SK-N-SH (cell line): ENCODE data around the gene MCUB. TPM values are rescaled to one million over a fixed set of nuclear protein-coding genes. Genes with fewer than 3 reads are reported as not detected.

ENCODE experiments used
- CTCF ChIA-PET: fragments of 300-600, 350-600 bp; formaldehyde crosslinking; extraction: SDS; loops from one replicate; lab custom pipeline; 2021; lab: Yijun Ruan, JAX
- POLR2A ChIA-PET: fragments of 350-600 bp; sonication (Branson Sonifier 250); formaldehyde crosslinking; extraction: SDS; loops from one replicate; lab custom pipeline; 2020; ENCODE audit warnings: antibody characterized with exemption, inconsistent platforms; lab: Yijun Ruan, JAX
- DNase-seq: peaks from one replicate; pipeline ENCODE4 v3.0.0; 2012
- H2AFZ ChIP-seq: fragments of 200-600 bp; sonication (generic); 2 replicates; pipeline ENCODE4 v1.8.1; 2016; ENCODE audit warnings: antibody characterized with exemption, mild to moderate bottlenecking, low read depth
- H3F3A ChIP-seq: fragments of 200-600 bp; sonication (generic); replicated peaks from 2 replicates; pipeline ENCODE3; 2016; ENCODE audit warnings: antibody characterized with exemption, mild to moderate bottlenecking; ENCODE audit not compliant: insufficient read depth
- H3K27ac ChIP-seq, 2 experiments: fragments of 200-500 bp in 1 of 2; fragments of 200-600 bp in 1 of 2; sonication (Bioruptor generic) in 1 of 2; sonication (generic), shearing (Covaris generic) in 1 of 2; 2 replicates each; pipeline versions ENCODE4 v1.5.1 to v1.6.1; 2014 to 2016; ENCODE audit warnings: low read depth in 2 of 2, inconsistent platforms in 1 of 2, low read length in 1 of 2, mild to moderate bottlenecking in 1 of 2, mixed read lengths in 1 of 2
- H3K27me3 ChIP-seq: fragments of 200-600 bp; sonication (generic), shearing (Covaris generic); 2 replicates; pipeline ENCODE4 v1.6.1; 2016; ENCODE audit warnings: mixed run types; ENCODE audit not compliant: insufficient read depth
- H3K36me3 ChIP-seq, 2 experiments: fragments of 200-500 bp in 1 of 2; fragments of 200-600 bp in 1 of 2; sonication (Bioruptor generic) in 1 of 2; sonication (generic) in 1 of 2; replicated peaks in 1 of 2; 2 replicates each; pipeline versions ENCODE3 to v1.5.1; 2014 to 2016; ENCODE audit warnings: low read length in 1 of 2, mild to moderate bottlenecking in 1 of 2; ENCODE audit not compliant: insufficient read depth in 2 of 2, control insufficient read depth in 1 of 2
- H3K4me1 ChIP-seq, 2 experiments: fragments of 200-500 bp in 1 of 2; fragments of 200-600 bp in 1 of 2; sonication (Bioruptor generic) in 1 of 2; sonication (generic), shearing (Covaris generic) in 1 of 2; 2 replicates each; pipeline versions ENCODE4 v1.5.1 to v1.6.1; 2014 to 2016; ENCODE audit warnings: low read depth in 1 of 2, low read length in 1 of 2, mixed run types in 1 of 2; ENCODE audit not compliant: insufficient read depth in 2 of 2, control insufficient read depth in 1 of 2
- H3K4me2 ChIP-seq: fragments of 200-600 bp; sonication (generic), shearing (Covaris generic); 2 replicates; pipeline ENCODE4 v1.6.1; 2017; ENCODE audit warnings: mixed run types
- H3K4me3 ChIP-seq, 2 experiments: fragments of 200-500 bp in 1 of 2; fragments of 200-600 bp in 1 of 2; sonication (Bioruptor generic) in 1 of 2; sonication (generic), shearing (Covaris generic) in 1 of 2; 2 replicates each; pipeline versions ENCODE4 v1.5.1 to v1.8.1; 2014 to 2016; ENCODE audit warnings: low read depth in 2 of 2, inconsistent platforms in 1 of 2, low read length in 1 of 2, mild to moderate bottlenecking in 1 of 2, mixed read lengths in 1 of 2, moderate library complexity in 1 of 2
- H3K79me2 ChIP-seq: fragments of 200-600 bp; sonication (generic); 2 replicates; pipeline ENCODE4 v1.8.1; 2017; ENCODE audit warnings: mild to moderate bottlenecking; ENCODE audit not compliant: insufficient read depth
- H3K9ac ChIP-seq: fragments of 200-600 bp; sonication (generic); 2 replicates; pipeline ENCODE4 v1.6.1; 2017; ENCODE audit warnings: mixed run types
- H3K9me2 ChIP-seq: fragments of 200-600 bp; sonication (generic); 2 replicates; pipeline ENCODE4 v1.6.1; 2017; ENCODE audit warnings: mixed run types
- H3K9me3 ChIP-seq: fragments of 200-600 bp; sonication (generic); 2 replicates; pipeline ENCODE4 v1.6.1; 2017; ENCODE audit warnings: mixed run types, mild to moderate bottlenecking, moderate library complexity
- H4K20me1 ChIP-seq: fragments of 200-600 bp; sonication (generic); 2 replicates; pipeline ENCODE4 v1.6.1; 2017; ENCODE audit warnings: mild to moderate bottlenecking, mixed run types; ENCODE audit not compliant: insufficient read depth
- ELF1 ChIP-seq: IDR thresholded peaks from 2 replicates; pipeline ENCODE4 v1.4.0; 2012
- EP300 ChIP-seq, 2 experiments: IDR thresholded peaks; 2 replicates each; pipeline versions ENCODE4 v1.4.0 to v1.6.1; 2012; ENCODE audit warnings: borderline replicate concordance in 1 of 2, low read depth in 1 of 2, low read length in 1 of 2
- EZH2phosphoT487 ChIP-seq: fragments of 200-600 bp; sonication (generic); IDR thresholded peaks from 2 replicates; pipeline ENCODE4 v1.6.1; 2017; ENCODE audit warnings: low read depth, mixed run types, mild to moderate bottlenecking, antibody characterized with exemption, moderate library complexity, borderline replicate concordance
- FOXJ3 ChIP-seq: sonication (generic); formaldehyde crosslinking; IDR thresholded peaks from 2 replicates; pipeline ENCODE4 v1.5.1; 2020; ENCODE audit warnings: mild to moderate bottlenecking, missing genetic modification reagents
- FOXM1 ChIP-seq: IDR thresholded peaks from 2 replicates; pipeline ENCODE4 v1.4.0; 2012; ENCODE audit warnings: low read depth, mild to moderate bottlenecking
- GABPA ChIP-seq: IDR thresholded peaks from 2 replicates; pipeline ENCODE4 v1.4.0; 2012; ENCODE audit warnings: low read depth, mild to moderate bottlenecking
- GATA2 ChIP-seq: sonication (generic); formaldehyde crosslinking; IDR thresholded peaks from 2 replicates; pipeline ENCODE4 v1.5.0; 2020; ENCODE audit warnings: mild to moderate bottlenecking, missing genetic modification reagents
- IRF3 ChIP-seq: fragments of 150-350 bp; IDR thresholded peaks from 2 replicates; pipeline ENCODE4 v1.6.1; 2016; ENCODE audit warnings: mild to moderate bottlenecking, low read depth, low read length
- JUND ChIP-seq: IDR thresholded peaks from 2 replicates; pipeline ENCODE4 v1.4.0; 2012
- MAX ChIP-seq: IDR thresholded peaks from 2 replicates; pipeline ENCODE4 v1.4.0; 2012; ENCODE audit warnings: low read depth
- MEF2A ChIP-seq: IDR thresholded peaks from 2 replicates; pipeline ENCODE4 v1.4.0; 2012; ENCODE audit warnings: low read depth, borderline replicate concordance
- MXI1 ChIP-seq: IDR thresholded peaks from 2 replicates; pipeline ENCODE4 v1.6.1; 2012; ENCODE audit warnings: mild to moderate bottlenecking, low read depth, low read length, improper control_type of control experiment
- NRF1 ChIP-seq: IDR thresholded peaks from 2 replicates; pipeline ENCODE4 v1.6.1; 2012; ENCODE audit warnings: low read depth, mild to moderate bottlenecking, low read length
- PBX3 ChIP-seq: IDR thresholded peaks from 2 replicates; pipeline ENCODE4; 2012
- RAD21 ChIP-seq: IDR thresholded peaks from 2 replicates; pipeline ENCODE4 v1.6.1; 2012; ENCODE audit warnings: mild to moderate bottlenecking, low read length
- RFX5 ChIP-seq: IDR thresholded peaks from 2 replicates; pipeline ENCODE4 v1.6.1; 2012; ENCODE audit warnings: mild to moderate bottlenecking, improper control_type of control experiment, low read length
- RXRA ChIP-seq: IDR thresholded peaks from 2 replicates; pipeline ENCODE4 v1.4.0; 2012; ENCODE audit warnings: low read depth, mild to moderate bottlenecking, borderline replicate concordance
- YY1 ChIP-seq: IDR thresholded peaks from 2 replicates; pipeline ENCODE4 v1.4.0; 2012; ENCODE audit warnings: low read depth, mild to moderate bottlenecking
- ZBTB33 ChIP-seq: IDR thresholded peaks from 2 replicates; pipeline ENCODE4 v1.4.0; 2012; ENCODE audit warnings: low read depth, borderline replicate concordance
- WGBS: methylation state at CpG from one replicate; pipeline ENCODE4 v1.1.6; 2017; ENCODE audit warnings: low lambda C conversion rate; 5-methylcytosine and 5-hydroxymethylcytosine counted together
- polyA plus RNA-seq, 3 experiments: library from polyadenylated mRNA; depleted of rRNA; stranded (reverse); fragments of >200 nt; gene quantifications; 2 replicates each; pipeline ENCODE4 v1.2.3, GENCODE V29; 2012
- TF ChIP-seq, protein P1 (sequence below): fragments of 200-600 bp; sonication (generic); IDR thresholded peaks from 2 replicates; pipeline ENCODE4 v1.6.1; 2017; ENCODE audit warnings: antibody characterized with exemption, mild to moderate bottlenecking, moderate library complexity
- TF ChIP-seq, protein P2 (sequence below): IDR thresholded peaks from 2 replicates; pipeline ENCODE4 v1.4.0; 2012; ENCODE audit warnings: low read depth, borderline replicate concordance

The MCUB gene
- polyA plus RNA-seq, 1 of the 3 experiments (the other 2 are of a cell fraction), result 39.3 TPM

- no peak overlapping the region for H3K4me3 ChIP-seq
- H3K9ac ChIP-seq, result no peak overlapping the region
- ChIA-PET POLR2A (no interaction called here), CTCF (no interaction called here)
- no peak overlapping the region for H3K27ac ChIP-seq
- WGBS, result 38% methylated on average over 2 of the region's 2 CpGs
- H4K20me1 ChIP-seq, result no peaks in the 10 kb centered on the region
- H3F3A ChIP-seq, result no peaks in the 10 kb centered on the region
- no peak overlapping the region for H2AFZ ChIP-seq
- H3K9me2 ChIP-seq, result no peaks in the 10 kb centered on the region
- no peaks in the 10 kb centered on the region for H3K36me3 ChIP-seq
- H3K9me3 ChIP-seq, result no peaks in the 10 kb centered on the region
- H3K79me2 ChIP-seq, result no peaks in the 10 kb centered on the region
- no peaks in the 10 kb centered on the region for H3K27me3 ChIP-seq
- no peaks in the 10 kb centered on the region for H3K4me1 ChIP-seq
- DNase-seq, result no peak
- no peak overlapping the region for H3K4me2 ChIP-seq
- no peak for TF ChIP-seq NRF1
- TF ChIP-seq PBX3, result no peak
- no peak for TF ChIP-seq RAD21
- TF ChIP-seq EZH2phosphoT487, result no peak
- TF ChIP-seq, protein P1, sequence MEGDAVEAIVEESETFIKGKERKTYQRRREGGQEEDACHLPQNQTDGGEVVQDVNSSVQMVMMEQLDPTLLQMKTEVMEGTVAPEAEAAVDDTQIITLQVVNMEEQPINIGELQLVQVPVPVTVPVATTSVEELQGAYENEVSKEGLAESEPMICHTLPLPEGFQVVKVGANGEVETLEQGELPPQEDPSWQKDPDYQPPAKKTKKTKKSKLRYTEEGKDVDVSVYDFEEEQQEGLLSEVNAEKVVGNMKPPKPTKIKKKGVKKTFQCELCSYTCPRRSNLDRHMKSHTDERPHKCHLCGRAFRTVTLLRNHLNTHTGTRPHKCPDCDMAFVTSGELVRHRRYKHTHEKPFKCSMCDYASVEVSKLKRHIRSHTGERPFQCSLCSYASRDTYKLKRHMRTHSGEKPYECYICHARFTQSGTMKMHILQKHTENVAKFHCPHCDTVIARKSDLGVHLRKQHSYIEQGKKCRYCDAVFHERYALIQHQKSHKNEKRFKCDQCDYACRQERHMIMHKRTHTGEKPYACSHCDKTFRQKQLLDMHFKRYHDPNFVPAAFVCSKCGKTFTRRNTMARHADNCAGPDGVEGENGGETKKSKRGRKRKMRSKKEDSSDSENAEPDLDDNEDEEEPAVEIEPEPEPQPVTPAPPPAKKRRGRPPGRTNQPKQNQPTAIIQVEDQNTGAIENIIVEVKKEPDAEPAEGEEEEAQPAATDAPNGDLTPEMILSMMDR, result no peak
- no peak for TF ChIP-seq MEF2A
- no peak for TF ChIP-seq FOXM1
- no peak for TF ChIP-seq GATA2 (CRISPR knock-in tag)
Observed at GRCh38 chr4:109609431-109609830, 49.4 kb downstream of the MCUB start.

GRCh38 chr4:109610489-109610888 is 50.4 kb downstream of the MCUB start:
- Histone ChIP-seq H3F3A (no peaks in the 10 kb centered on the region), H3K4me3 (no peak overlapping the region), H3K9me2 (no peaks in the 10 kb centered on the region), H3K27ac (no peak overlapping the region), H3K36me3 (no peaks in the 10 kb centered on the region), H3K9ac (no peak overlapping the region), H3K4me1 (no peaks in the 10 kb centered on the region), H3K79me2 (no peaks in the 10 kb centered on the region), H4K20me1 (no peaks in the 10 kb centered on the region), H2AFZ (no peak overlapping the region), H3K9me3 (no peaks in the 10 kb centered on the region), H3K4me2 (no peak overlapping the region), H3K27me3 (no peaks in the 10 kb centered on the region)
- ChIA-PET POLR2A (no interaction called here), CTCF (no interaction called here)
- WGBS, result 98% methylated on average over 5 of the region's 5 CpGs
- TF ChIP-seq EZH2phosphoT487, result no peak
- TF ChIP-seq, protein P2, sequence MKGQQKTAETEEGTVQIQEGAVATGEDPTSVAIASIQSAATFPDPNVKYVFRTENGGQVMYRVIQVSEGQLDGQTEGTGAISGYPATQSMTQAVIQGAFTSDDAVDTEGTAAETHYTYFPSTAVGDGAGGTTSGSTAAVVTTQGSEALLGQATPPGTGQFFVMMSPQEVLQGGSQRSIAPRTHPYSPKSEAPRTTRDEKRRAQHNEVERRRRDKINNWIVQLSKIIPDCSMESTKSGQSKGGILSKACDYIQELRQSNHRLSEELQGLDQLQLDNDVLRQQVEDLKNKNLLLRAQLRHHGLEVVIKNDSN, result no peak
- TF ChIP-seq FOXJ3 (CRISPR knock-in tag), result no peak
- TF ChIP-seq YY1, result no peak
- TF ChIP-seq MEF2A, result no peak
- TF ChIP-seq RAD21, result no peak
- TF ChIP-seq MAX, result no peak
- no peak for TF ChIP-seq EP300 (IDR thresholded peaks at IDR 0.05; ENCODE audit: borderline replicate concordance in 1 of 2, low read depth in 1 of 2, low read length in 1 of 2)
- no peak for TF ChIP-seq GATA2 (CRISPR knock-in tag)
- TF ChIP-seq GABPA, result no peak
- no peak for TF ChIP-seq MXI1
- TF ChIP-seq JUND, result no peak
- TF ChIP-seq ELF1, result no peak
- TF ChIP-seq ZBTB33, result no peak
- no peak for TF ChIP-seq IRF3
- no peak for TF ChIP-seq RFX5
- TF ChIP-seq RXRA, result no peak
- DNase-seq, result no peak
